ENCODE results near the gene SPAG6. TPM values are rescaled to one million over a fixed set of nuclear protein-coding genes. Genes with fewer than 3 reads are reported as not detected.

Gene SPAG6
- total and polyA plus RNA-seq, 9 of the 15 experiments (the other 6 are each of a cell fraction or from before 2014, with no cell fraction given) = 3.5 to 23.1 (median 11.8) TPM

GRCh38 chr10:22325272-22326144 lies 19.8 kb upstream of the SPAG6 start (continued):
- TF ChIP-seq PTRF (tag; IDR thresholded peaks at IDR 0.05) = no peak
- TF ChIP-seq IRF1 (CRISPR knock-in tag; IDR thresholded peaks at IDR 0.05; ENCODE audit: borderline replicate concordance) = no peak
- TF ChIP-seq TRIM25 (IDR thresholded peaks at IDR 0.05; ENCODE audit: borderline replicate concordance) = no peak
- peak; percentile 38 for TF ChIP-seq TBP (optimal IDR thresholded peaks at IDR 0.05; ENCODE audit: low read depth, low read length)
- TF ChIP-seq ZBTB12 (CRISPR knock-in tag; IDR thresholded peaks at IDR 0.05) = no peak
- peak; percentile 75 for TF ChIP-seq ZFX (CRISPR knock-in tag; IDR thresholded peaks at IDR 0.05)
- 0 out of 2 replicates have a peak, but pooled peaks have one; percentile 20 for TF ChIP-seq ZFP1 (CRISPR knock-in tag; IDR thresholded peaks at IDR 0.05)
- peak; percentile 99 to 100 for TF ChIP-seq UBTF (IDR thresholded peaks at IDR 0.05; ENCODE audit: borderline replicate concordance in 1 of 2, low read depth in 2 of 2, low read length in 2 of 2)
- TF ChIP-seq ESRRA (IDR thresholded peaks at IDR 0.05; ENCODE audit: borderline replicate concordance, low read depth) = no peak
- peak in 1 of 3 experiments; percentile 76; a peak in 3 of 6 replicates for TF ChIP-seq ZBTB11 (CRISPR knock-in tag; IDR thresholded peaks at IDR 0.05)
- no peak for TF ChIP-seq ZBTB5 (IDR thresholded peaks at IDR 0.05)
- TF ChIP-seq ZNF274 (IDR thresholded peaks at IDR 0.05; ENCODE audit: borderline replicate concordance, low read depth, low read length) = no peak
